Activated naive CD4-positive, alpha-beta T cell treated with anti-CD3 and anti-CD28 coated beads, Interleukin-2, amount 50 U/mL, for 16 hours (primary cell): ENCODE data around the gene SSR1.
"Not testable (repeated sequence)": the region's sequence is repeated elsewhere in the genome, so short reads cannot be mapped to it uniquely, and the experiment has no call there.

Experiments used
- DNase-seq: peaks from one replicate; pipeline ENCODE4 v3.0.0-alpha.2; 2020

The SSR1 gene

DNA sequence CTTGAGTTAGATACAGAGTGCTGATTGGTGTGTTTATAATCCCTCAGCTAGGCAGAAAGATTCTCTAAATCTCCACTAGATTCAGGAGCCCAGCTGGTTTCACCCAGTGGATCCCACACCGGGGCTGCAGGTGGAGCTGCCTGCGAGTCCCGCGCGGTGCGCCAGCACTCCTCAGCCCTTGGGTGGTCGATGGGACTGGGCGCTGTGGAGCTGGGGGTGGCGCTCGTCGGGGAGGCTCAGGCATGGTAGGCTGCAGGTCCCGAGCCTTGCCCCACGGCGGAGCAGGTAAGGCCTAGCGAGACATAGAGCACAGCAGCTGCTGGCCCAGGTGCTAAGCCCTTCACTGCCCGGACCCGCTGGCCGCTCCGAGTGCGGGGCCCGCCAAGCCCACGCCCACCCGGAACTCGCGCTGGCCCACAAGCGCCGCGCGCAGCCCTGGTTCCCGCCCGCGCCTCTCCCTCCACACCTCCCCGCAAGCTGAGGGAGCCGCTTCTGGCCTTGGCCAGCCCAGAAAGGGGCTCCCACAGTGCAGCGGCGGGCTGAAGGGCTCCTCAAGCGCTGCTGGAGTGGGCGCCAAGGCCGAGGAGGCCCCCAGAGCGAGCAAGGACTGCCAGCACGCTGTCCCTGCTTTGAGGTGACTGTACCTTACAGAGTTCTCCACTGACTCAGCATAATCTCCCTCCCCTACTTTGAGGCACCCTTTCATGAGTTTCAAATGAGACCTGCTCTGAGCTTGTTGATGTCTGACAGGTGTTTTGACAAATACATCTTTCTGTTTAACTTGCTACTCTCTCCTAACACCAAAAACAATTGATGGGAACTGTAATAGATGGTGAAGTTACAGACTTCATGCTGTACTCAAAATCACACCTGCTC is 3.9 kb upstream of the SSR1 start:
- no peak for DNase-seq

DNA sequence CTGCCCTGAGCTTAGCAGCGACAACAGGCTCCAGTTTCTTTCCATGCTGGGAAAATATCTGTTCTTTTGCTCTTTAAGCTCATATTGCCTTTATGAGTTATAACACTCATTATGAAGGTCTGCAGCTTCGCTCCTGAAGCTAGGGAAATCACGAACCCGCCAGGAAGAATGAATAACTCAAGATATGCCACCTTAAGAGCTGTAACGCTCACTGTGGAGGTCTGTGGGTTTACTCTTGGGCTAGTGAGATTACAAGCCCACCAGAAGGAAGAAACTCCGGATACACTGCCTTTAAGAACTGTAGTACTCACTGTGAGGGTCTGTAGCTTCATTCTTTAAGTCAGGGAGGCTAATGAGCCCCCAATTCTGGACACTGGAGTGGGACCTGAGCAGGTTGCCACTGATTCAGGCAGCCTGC is 3.0 kb upstream of the SSR1 start:
- DNase-seq = no peak

DNA sequence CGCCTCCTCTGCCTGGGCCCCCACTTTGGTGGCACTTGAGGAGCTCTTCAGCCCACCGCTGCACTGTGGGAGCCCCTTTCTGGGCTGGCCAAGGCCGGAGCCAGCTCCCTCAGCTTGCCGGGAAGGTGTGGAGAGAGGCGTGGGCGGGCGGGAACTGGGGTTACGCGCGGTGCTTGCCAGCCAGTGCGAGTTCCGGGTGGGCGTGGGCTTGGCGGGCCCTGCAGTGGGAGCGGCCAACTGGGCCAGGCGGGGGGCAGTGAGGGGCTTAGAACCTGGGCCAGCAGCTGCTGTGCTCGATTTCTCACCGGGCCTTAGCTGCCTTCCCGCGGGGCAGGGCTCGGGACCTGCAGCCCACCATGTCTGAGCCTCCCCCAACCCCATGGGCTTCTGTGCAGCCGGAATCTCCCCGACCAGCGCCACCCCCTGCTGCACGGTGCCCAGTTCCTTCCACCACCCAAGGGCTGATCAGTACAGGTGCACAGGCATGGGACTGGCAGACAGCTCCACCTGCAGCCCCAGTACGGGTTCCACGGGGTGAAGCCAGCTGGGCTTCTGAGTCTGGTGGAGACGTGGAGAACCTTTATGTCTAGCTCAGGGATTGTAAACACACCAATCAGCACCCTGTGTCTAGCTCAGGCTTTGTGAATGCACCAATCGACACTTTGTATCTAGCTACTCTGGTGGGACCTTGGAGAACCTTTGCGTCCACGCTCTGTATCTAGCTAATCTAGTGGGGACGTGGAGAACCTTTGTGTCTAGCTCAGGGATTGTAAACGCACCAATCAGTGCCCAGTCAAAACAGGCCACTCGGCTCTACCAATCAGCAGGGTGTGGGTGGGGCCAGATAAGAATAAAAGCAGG is 2.3 kb upstream of the SSR1 start:
- not testable (repeated sequence) for DNase-seq

DNA sequence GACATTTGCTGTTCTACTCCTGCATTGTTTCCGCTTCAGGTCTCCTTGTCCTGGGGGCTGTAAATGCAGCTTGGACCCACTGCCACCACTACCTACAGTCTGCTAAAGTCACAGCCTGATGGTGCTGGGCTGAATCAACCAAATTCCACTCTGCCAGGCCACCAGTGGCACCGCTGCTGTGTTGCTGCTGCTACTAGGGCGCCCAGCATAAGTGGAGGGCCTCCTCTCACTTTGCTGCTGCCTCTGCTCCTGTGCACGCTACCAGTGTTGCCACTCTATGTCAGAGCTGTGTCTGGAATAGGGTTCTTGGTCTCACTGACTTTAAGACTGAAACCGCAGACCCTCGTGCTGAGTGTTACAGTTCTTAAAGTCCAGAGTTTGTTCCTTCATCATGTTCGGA is 1.4 kb upstream of the SSR1 start:
- no peak for DNase-seq

DNA sequence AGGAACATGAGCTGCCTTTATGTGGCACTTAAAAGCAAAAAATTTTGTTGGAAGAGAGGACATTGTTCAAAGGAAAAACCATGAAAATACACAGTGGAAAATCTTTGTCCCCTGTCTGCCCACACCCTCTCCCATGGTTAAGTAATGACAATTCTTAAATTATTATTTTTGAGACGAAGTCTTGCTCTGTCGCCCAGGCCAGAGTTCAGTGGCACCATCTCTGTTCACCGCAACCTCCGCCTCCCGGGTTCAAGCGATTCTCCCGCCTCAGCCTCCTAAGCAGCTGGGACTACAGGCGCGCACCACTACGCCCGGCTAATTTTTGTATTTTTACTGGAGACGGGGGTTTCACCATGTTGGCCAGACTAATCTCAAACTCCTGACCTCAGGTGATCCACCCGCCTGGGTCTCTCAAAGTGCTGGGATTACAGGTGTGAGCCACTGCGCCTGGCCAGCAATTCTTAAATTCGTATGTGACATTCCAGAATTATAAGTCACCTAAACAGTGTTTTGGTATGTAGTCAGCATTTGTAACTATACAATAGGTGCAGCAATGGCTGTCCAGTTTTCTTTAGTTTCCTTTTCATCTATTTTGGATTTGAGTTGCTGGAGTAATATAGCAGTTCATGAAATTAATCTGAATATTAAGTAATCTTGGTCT is 636 bp upstream of the SSR1 start:
- no peak for DNase-seq

DNA sequence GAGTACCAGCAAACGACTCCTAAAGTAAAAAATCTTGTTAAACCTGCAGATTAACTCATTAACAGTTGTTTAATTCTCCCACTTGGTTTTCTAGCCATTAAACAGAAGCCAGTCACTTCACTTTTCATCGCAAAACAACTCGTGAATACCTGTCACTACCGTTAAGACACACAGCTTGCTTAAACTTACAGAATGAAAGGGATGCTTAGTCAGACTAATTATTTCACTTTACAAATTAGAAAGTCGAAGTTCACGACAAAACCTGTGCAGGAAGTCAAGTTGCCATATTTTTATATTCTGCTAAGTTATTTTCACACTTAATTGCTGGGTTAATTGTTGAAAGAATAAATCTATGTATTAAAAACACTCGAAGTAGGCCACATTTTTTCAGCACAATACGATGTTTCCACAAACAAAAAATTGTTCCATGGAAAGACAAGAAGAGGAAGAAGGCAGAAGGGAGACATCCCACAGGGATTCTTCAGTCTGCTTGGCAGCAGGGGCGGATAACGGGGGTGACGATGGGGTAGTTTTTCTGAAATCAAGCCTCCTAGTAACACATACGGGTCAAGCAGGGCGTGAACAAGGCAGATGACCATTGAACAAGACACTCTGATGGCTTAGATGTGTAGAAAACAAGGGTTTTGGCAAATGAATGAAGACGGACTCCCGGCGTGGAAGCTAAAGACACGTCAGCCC is 933 bp downstream of the SSR1 start:
- DNase-seq = no peak

DNA sequence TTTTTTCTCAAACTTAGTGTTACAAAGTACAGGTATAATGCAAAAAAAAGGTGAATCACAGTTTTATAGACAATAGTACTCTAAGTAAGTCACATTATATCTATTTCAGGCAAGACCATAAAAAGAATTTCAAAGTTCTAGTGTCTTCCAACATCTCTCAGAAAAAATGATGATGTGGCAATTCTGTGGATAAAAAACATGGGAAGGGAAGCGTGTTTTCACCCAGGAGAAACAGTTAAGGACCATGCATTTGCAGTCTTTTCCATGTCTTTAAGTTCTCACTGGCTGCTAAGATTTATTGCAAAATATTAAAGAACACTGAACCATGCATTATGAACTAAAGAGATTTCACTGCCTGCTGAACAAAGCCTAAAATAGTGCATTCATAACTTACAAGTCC is 1.8 kb downstream of the SSR1 start:
- DNase-seq = no peak

DNA sequence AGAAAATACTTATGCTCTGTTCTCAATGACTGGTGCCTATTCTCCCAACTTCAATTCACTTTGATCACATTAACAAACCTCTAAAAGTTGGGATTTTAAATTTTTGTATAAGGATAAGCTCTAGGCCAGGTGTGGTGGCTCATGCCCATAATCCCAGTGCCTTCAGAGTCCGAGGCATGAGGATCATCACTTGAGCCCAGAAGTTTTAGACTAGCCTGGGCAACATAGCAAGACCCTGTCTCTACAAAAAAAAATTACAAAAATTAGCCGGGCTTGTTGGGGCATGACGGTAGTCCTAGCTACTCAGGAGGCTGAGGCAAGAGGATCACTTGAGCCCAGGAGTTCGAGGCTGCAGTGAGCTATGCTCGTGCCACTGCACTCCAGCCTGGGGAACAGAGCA is 3.9 kb downstream of the SSR1 start:
- no peak for DNase-seq

DNA sequence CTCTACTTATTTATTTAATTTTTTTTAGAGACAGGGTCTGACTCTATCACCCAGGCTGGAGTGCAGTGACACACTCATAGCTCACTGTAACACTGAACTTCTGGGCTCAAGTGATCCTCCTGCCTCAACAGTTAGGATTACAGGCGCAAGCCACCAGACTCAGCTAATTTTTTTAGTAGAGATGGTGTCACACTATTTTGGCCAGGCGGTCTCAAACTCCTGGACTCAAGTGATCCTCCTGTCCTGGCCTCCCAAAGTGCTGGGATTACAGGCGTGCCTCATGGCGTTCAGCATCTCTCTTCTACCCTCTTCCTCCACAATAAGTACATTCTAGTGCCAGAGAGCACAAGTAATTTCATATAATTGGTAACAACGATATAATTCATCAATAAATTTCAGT is 5.5 kb downstream of the SSR1 start:
- no peak for DNase-seq

DNA sequence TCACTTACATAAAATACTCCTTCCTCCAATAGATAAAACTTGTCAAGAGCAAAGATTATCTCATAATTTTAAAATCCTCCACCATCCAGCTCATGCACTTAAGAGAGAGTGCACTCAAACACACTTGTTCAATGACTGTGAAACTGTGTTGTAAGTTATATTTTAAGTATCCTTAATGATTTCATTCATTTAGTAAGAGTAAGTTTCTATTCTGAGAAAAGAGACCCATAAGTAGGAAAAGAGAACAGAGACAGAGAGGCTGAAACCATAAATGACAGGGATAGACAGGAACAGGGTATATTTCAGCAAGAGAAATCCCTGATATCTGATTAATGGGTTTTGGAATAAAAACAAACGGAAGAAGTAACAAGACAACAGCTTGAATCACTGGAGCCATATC is 8.2 kb downstream of the SSR1 start:
- no peak for DNase-seq

DNA sequence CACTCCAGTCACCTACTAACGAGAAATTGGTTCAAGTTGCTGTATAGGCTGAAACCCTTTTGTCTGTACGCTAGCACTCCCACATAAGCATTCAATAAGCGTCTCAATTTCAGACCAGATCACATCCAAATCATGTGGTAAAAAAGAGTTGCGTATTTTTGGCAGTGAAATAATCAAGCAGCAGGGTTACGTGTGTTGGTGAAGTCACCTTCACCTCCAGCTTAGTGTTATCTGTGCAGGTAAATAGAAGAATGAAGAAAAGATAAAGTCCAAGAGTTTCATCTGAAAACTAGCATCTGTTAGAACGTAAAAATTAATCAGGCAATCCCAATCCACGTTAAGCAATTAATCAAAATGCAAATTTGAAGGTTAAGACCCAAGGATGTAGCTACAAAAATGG is 11.3 kb downstream of the SSR1 start:
- no peak for DNase-seq

DNA sequence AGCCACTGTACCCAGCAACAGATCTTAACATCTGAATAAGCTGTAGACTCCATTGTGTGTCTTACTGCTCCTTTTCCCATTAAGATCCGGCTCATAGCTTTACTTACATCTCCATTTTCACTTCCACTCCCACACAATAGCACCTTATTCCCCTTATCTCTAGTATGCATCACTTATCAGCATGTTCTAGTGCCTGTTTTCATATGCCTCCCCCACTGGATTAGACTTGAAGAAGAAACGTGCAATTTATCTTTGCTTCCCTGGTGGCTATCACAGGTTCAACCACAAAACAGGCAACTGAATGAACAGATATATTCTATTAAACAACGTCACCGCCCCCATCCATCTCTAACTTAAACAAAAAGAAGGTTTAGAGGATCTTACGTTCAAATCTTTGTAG is 12.1 kb downstream of the SSR1 start:
- DNase-seq = no peak

DNA sequence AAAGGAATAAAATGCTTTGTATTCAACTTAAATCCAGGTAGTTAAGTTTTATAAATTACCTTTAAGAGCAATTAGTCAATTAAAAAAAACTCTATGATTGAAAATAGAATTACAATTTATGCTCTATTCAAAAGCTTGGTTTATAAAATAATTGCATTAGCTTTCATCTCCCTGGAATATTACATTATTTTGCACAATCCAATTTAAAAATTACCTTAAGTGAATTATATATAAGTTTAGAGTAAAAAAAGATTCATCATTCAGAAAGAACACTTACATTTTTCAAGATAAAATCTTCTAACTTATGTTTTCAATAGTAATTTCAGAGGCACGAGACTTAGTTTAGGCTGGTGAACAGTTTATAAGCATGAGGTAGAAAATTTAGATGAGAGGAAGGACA is 14.9 kb downstream of the SSR1 start:
- DNase-seq = no peak

DNA sequence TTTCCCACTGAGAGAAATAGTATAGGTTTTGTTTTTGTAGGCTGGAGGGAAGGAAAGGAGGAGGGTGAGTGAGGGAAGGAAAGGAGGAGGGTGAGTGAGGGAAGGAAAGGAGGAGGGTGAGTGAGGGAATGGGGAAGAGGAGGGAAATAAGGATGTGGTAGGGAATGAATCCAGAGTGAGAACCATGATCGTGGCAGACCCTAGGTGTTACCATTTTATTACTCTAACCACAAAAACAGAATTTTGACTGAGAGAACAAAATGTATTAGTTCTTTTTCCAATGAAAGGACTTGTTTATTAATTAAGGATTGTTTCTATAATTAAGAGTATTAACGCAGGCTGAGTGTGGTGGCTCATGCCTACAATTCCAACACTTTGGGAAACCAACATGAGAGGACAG is 16.4 kb downstream of the SSR1 start:
- no peak for DNase-seq

DNA sequence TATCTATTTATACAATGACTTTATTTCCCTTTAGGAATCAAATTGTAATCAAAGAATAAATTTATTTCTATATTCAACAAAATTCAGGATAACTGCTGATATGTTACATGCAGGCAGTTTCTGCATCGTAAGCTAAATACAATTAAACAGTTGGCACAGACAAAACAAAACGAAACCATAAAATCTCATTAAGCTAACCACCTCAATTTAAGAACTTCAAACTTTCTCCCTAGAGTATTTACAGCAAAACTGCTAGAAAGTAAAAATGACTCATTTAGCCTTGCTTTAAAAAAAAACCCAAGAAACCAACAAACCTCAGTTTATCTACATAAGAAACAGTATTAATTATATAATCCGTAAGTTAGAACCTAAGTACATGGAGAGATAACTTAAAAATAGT is 17.1 kb downstream of the SSR1 start:
- no peak for DNase-seq

DNA sequence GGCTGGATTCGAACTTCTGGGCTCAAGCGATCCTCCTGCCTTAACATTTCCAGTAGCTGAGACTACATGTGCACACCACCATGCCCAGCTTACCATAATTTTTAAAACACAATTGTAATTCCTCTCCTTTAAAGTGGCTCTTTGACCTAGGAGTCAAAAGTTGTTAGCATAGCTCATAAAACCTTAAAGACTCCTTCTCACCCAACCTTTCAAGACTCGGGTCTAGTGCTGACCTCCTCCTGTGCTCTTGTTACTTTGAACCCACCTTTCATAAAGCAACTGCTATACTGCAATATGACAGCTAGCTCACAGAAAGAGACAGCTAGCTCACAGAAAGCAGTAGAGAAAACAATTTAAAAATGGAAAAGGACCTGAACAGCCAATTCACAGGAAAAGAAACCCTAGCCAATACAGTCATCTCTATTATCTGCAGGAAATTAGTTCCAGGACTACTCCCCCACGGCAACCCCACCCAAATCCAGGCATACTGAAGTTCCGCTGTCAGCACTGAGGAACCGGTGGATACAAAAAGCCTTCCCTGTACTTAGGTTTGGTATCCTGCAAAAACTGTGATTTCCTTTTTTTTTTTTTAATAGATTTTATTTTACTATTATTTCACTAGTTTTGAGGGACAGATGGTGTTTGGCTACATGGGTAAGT is 20.3 kb downstream of the SSR1 start:
- DNase-seq = no peak

DNA sequence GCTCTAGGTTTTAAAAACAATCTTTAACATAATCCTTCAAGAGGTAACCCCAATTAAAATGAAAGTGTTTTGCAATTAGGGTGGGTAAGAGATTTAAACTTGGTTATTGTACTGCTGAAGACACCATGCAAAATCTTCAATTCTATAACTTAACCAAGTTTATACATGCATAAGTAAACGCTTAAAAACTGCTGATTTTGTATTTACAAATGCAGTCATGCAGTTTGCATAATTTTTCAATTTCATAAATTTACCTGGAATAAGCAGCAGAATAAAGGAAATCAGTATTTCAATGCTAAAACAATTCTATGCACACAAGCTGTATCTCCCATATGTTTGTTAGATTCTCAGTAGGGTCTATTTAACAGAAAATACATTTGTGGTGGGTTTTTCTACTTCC is 22.9 kb downstream of the SSR1 start:
- no peak for DNase-seq

DNA sequence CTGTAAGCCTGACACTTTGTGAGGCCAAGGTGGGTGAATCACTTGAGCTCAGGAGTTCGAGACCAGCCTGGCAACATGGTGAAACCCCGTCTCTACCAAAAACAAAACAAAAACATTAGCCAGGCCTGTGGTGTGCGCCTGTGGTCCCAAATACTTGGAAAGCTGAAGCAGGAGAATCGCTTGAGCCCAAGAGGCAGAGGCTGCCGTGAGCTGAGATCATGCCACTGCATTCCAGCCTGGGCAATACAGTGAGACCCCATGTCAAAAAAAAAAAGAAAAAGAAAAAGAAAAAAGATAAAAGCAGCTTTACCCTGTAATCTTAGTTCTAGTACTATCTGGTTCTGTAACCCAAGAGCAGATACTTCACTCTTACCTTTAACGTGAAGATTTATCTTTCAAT is 27.6 kb downstream of the SSR1 start:
- no peak for DNase-seq

DNA sequence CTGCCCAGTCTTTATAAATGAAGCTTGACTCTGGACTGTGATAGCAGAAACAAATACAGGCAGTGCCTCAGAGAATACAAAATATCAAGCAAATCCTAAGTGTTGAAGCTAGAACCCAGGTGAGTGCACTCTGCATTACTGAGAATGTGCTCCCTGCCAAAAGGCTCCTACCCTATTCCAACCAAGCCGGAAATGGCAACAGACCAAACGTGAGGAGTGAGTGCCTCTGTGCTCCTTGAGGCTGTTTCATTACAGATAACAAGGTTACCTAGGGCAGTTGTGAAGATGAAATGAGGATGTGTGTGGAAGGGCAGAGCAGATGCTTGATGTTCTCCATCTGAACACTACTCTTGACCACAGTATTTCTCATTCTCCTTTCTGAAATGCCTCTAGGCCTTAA is 29.3 kb downstream of the SSR1 start:
- no peak for DNase-seq

DNA sequence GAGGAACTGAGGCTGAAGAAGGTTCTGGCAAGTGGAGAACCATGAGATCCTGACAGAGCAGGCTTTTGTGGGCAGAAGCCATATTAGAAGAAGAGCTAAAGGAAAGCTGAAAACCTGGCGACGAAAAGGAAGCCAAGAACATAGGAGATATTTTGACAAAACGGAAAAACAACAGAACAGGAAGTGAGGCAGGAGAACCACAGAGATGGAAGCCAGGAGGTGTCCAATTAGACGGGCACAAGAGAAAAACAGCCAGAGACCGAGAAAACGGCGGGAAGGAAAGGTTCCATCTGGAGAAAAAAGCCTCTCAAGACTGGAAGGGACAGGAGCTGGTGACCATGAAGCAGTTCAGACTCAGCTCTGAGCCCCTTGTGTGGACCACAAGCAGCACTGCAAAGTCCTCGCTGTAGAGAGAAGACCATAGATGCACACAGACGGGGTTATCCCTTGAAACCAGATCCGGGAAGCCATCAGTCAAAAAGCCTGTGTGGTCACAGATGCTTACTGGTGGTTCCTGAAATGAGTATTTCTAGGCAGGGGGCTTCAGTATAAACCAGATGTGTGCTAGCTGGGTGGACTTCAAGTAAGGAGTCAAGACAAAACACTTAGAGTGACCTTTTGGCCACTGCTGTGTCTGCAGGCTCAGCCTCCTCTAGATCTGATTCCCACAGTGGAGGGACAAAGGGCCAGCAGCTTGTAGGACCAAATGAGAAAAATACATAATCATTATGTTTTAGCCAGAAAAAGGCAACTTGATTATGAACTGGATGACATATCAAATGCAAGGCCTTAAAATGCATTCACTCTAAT is 30.7 kb downstream of the SSR1 start:
- DNase-seq = no peak

DNA sequence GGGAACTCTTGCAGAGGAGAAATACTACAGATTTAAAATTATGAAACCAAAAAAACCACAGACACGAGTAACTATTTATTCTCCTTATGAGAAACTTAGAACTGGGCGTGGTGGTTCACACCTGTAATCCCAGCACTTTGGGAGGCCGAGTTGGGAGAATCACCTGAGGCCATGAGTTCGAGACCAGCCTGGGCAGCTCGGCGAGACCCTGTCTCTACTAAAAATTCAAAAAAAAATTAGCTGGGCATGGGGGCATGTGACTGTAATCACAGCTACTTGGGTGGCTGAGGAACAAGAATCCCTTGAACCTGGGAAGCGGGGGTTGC is 36.8 kb downstream of the SSR1 start:
- no peak for DNase-seq

DNA sequence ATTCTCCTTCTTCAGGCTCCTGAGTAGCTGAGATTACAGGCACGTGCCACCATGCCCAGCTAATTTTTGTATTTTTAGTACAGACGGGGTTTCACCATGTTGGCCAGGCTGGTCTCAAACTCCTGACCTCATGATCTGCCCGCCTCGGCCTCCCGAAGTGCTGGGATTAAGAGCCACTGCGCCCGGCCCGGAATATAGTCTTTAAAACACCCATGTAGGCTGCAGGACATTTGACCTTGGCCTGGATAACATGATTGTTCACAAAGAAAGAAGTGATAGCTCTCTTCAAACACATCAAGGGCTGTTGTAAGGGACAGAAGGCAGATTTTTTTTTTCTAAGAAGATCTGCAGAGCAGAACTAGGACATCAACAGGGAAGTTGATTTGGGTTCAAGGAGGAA is 38.5 kb downstream of the SSR1 start:
- not testable (repeated sequence) for DNase-seq
